ENCODE measurements around the gene MITF. TPM values are rescaled to one million over a fixed set of nuclear protein-coding genes. Genes with fewer than 3 reads are reported as not detected.

Gene MITF
- total RNA-seq, 1 donor from 2014 or later = 8.7 TPM

DNA sequence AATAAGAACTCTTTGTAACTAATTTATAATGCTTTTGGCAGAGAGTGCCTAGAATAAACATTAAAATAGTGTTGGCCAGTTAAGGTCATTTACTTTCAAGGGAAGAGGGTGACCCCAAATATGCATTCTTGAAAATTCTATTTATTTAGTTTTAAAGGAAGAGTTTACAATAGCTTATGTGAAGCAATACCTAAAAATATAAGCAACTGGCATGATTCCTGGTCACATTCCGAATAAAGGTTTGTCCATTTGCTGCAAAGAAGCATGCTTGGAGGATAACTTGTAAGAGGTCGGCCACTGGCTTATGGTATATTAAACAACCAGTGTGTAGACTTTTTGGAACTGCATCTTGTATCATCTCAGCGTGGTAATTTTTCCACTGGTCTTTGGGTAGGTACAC lies 10.2 kb downstream of the MITF start:
- no peak overlapping the region for H3K4me3 Mint-ChIP-seq
- H3K27me3 Mint-ChIP-seq = no peaks in the 10 kb centered on the region
- no peaks in the 10 kb centered on the region for H3K36me3 Mint-ChIP-seq
- H3K27ac Mint-ChIP-seq = no peak overlapping the region
- H3K9me3 Mint-ChIP-seq = peaks cover 5% of the 10 kb centered on the region
- no peak for DNase-seq (ENCODE audit: extremely low spot score, unreplicated experiment)
- H3K4me1 Mint-ChIP-seq (ENCODE audit: unreplicated experiment) = no peaks in the 10 kb centered on the region
- TF ChIP-seq, protein P1, sequence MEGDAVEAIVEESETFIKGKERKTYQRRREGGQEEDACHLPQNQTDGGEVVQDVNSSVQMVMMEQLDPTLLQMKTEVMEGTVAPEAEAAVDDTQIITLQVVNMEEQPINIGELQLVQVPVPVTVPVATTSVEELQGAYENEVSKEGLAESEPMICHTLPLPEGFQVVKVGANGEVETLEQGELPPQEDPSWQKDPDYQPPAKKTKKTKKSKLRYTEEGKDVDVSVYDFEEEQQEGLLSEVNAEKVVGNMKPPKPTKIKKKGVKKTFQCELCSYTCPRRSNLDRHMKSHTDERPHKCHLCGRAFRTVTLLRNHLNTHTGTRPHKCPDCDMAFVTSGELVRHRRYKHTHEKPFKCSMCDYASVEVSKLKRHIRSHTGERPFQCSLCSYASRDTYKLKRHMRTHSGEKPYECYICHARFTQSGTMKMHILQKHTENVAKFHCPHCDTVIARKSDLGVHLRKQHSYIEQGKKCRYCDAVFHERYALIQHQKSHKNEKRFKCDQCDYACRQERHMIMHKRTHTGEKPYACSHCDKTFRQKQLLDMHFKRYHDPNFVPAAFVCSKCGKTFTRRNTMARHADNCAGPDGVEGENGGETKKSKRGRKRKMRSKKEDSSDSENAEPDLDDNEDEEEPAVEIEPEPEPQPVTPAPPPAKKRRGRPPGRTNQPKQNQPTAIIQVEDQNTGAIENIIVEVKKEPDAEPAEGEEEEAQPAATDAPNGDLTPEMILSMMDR (conservative IDR thresholded peaks at IDR 0.05) = no peak

DNA sequence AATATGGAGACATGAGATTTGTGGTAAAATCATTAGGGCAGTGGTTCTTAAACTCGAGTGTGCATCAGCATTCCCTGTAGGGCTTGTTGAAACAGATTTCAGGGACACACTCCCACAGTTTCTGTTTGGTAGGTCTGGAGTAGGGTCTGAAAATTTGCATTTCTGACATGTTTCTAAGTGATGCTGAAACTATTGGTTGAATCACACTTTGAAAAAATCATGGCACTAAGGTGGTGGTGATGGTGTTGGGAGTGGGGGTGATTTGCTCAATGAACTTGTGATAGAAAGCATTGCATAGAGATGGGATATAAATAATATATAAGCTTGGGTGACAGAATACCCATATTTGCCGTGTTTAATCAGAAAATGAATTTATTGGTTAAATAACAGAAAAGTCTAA lies 11.3 kb downstream of the MITF start:
- Mint-ChIP-seq H3K9me3 (peaks cover 5% of the 10 kb centered on the region), H3K4me1 (ENCODE audit: unreplicated experiment) (no peaks in the 10 kb centered on the region), H3K36me3 (no peaks in the 10 kb centered on the region), H3K27me3 (no peaks in the 10 kb centered on the region), H3K4me3 (no peak overlapping the region), H3K27ac (no peak overlapping the region)
- TF ChIP-seq, protein P1 (conservative IDR thresholded peaks at IDR 0.05) = no peak
- DNase-seq (ENCODE audit: extremely low spot score, unreplicated experiment) = no peak

DNA sequence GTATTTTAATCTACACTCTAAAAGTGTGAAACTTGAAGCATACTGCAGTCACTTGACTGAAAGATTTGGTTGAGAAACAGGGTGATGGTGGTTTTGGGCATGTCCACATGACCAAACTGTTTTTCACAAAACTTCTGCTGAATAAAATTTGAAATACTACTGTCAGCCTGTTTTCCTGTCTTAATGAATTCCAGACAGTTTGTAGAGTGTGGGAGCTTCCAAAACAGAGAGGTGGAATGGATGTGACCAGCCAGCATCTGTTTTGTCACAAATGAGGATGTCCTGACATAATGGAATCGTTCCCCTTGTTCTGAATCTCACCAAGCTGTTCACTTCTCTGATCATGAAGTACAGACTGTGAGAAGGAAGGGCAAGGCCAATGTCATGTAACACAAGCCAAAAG lies 11.8 kb downstream of the MITF start:
- H3K27me3 Mint-ChIP-seq = no peaks in the 10 kb centered on the region
- H3K9me3 Mint-ChIP-seq = peaks cover 5% of the 10 kb centered on the region
- H3K4me1 Mint-ChIP-seq (ENCODE audit: unreplicated experiment) = no peaks in the 10 kb centered on the region
- no peak for DNase-seq (ENCODE audit: extremely low spot score, unreplicated experiment)
- TF ChIP-seq, protein P1 (conservative IDR thresholded peaks at IDR 0.05) = no peak
- H3K4me3 Mint-ChIP-seq = no peak overlapping the region
- H3K36me3 Mint-ChIP-seq = no peaks in the 10 kb centered on the region
- no peak overlapping the region for H3K27ac Mint-ChIP-seq

DNA sequence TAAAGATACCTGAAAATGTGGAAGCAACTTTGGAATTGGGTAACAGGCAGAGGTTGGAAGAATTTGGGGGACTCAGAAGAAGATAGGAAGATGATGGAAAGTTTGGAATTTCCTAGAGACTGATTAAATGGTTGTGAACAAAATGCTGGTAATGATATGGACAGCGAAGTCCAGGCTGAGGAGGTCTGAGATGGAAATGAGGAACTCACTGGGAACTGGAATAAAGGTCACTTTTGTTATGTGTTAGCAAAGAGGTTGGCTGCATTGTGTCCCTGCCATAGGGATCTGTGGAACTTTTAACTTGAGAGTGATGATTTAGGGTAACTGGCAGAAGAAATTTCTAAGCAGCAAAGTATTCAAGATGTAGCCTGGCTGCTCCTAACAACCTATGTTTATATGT lies 13.0 kb downstream of the MITF start:
- H3K27me3 Mint-ChIP-seq = no peaks in the 10 kb centered on the region
- no peaks in the 10 kb centered on the region for H3K4me1 Mint-ChIP-seq (ENCODE audit: unreplicated experiment)
- H3K36me3 Mint-ChIP-seq = no peaks in the 10 kb centered on the region
- no peak overlapping the region for H3K4me3 Mint-ChIP-seq
- DNase-seq (ENCODE audit: extremely low spot score, unreplicated experiment) = no peak
- TF ChIP-seq, protein P1 (conservative IDR thresholded peaks at IDR 0.05) = no peak
- peaks cover 5% of the 10 kb centered on the region for H3K9me3 Mint-ChIP-seq
- no peak overlapping the region for H3K27ac Mint-ChIP-seq

DNA sequence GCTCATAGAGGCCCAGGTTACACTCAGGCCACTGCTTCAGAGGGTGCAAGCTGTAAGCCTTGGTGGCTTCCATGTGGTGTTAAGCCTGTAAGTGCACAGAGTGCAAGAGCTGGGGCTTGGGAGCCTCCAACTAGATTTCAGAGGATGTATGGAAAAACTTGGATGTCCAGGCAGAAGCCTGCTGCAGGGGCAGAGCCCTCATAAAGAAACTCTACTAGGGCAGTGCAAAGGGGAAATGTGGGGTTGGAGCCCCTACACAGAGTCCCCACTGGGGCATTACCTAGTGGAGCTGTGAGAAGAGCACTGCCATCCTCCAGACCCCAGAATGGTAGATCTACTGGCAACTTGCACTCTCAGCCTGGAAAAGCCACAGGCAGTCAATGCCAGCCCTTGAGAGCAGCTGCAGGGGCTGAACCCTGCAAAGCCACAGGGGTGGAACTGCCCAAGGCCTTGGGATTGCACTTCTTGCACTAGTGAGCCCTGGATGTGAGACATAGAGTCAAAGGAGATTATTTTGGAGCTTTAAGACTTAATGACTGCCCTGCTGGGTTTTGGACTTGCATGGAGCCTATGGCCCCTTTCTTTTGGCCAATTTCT lies 14.0 kb downstream of the MITF start:
- H3K36me3 Mint-ChIP-seq = no peaks in the 10 kb centered on the region
- no peak for DNase-seq (ENCODE audit: extremely low spot score, unreplicated experiment)
- H3K9me3 Mint-ChIP-seq = peaks cover 5% of the 10 kb centered on the region
- H3K27me3 Mint-ChIP-seq = no peaks in the 10 kb centered on the region
- H3K4me3 Mint-ChIP-seq = no peak overlapping the region
- TF ChIP-seq, protein P1 (conservative IDR thresholded peaks at IDR 0.05) = no peak
- H3K4me1 Mint-ChIP-seq (ENCODE audit: unreplicated experiment) = no peaks in the 10 kb centered on the region
- H3K27ac Mint-ChIP-seq = no peak overlapping the region

DNA sequence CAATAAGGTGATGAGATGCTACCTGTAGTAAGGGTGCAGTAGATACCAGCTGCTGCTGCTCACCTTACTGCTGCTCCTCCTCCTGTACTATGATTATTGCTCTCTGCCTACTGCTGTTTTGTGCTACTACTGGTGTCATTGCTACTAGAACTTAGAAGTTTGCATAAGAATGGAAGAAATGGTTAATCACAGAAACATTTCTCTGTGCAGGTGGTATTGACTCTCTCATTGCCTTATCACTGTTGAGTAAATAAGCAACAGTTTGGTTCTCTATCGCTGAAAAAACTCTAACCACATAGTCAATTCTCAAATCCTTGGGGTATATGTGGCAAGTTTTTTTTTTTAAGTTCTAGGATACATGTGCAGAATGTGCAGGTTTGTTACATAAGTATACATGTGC lies 16.5 kb downstream of the MITF start:
- no peak for DNase-seq (ENCODE audit: extremely low spot score, unreplicated experiment)
- TF ChIP-seq, protein P1 (conservative IDR thresholded peaks at IDR 0.05) = no peak
- H3K27ac Mint-ChIP-seq = no peak overlapping the region
- no peaks in the 10 kb centered on the region for H3K27me3 Mint-ChIP-seq
- H3K36me3 Mint-ChIP-seq = no peaks in the 10 kb centered on the region
- H3K4me3 Mint-ChIP-seq = no peak overlapping the region
- H3K4me1 Mint-ChIP-seq (ENCODE audit: unreplicated experiment) = no peaks in the 10 kb centered on the region
- peaks cover 5% of the 10 kb centered on the region for H3K9me3 Mint-ChIP-seq
